HCT116 (cell line): ENCODE data around the gene ICAM2. TPM values are rescaled to one million over a fixed set of nuclear protein-coding genes. Genes with fewer than 3 reads are reported as not detected.

Source experiments
- ATAC-seq: fragments of 200-7000 bp; cut with Tn5 transposase; 2 replicates; pipeline ENCODE4 v1.9.1; 2020; ENCODE audit warnings: mild to moderate bottlenecking, moderate library complexity
- BruUV-seq: library from RNA; stranded (reverse); fragments of 400-500 nt; replicated peaks from 2 replicates; lab custom pipeline; 2021; lab: Mats Ljungman, UMichigan
- CTCF ChIA-PET: fragments of 300-600 bp; sonication (Branson Sonifier 250); formaldehyde crosslinking; loops from one replicate; lab custom pipeline; 2021; ENCODE audit warnings: antibody characterized with exemption; lab: Charles Lee
- POLR2A ChIA-PET: fragments of 300-600, 350-600 bp; sonication (Branson Sonifier 250); formaldehyde crosslinking; loops from one replicate; lab custom pipeline; 2021; ENCODE audit warnings: antibody characterized with exemption; lab: Charles Lee
- RAD21 ChIA-PET, 2 experiments: fragments of 300-600 bp; sonication (Branson Sonifier 250); formaldehyde crosslinking; loops; one replicate each; lab custom pipeline; 2023; ENCODE audit warnings: low total read pairs in 2 of 2; ENCODE audit not compliant: uncharacterized antibody in 2 of 2, unreplicated experiment in 2 of 2, low non-redundant PET in 1 of 2; lab: Charles Lee
- DNase-seq: peaks from one replicate; pipeline ENCODE4 v3.0.0-alpha.2; 2010; ENCODE audit warnings: low read depth, low spot score
- H2AFZ ChIP-seq: fragments of 200-600 bp; shearing (Covaris generic), sonication (generic); 2 replicates; pipeline ENCODE4 v1.6.1; 2017; ENCODE audit warnings: low read depth, mixed run types, mixed read lengths, antibody characterized with exemption, low read length; ENCODE audit not compliant: poor library complexity, severe bottlenecking
- H3K27ac ChIP-seq: 2 replicates; pipeline ENCODE4 v1.5.1; 2012; ENCODE audit warnings: low read depth, low read length
- H3K27me3 ChIP-seq: fragments of 200-600 bp; sonication (generic); 2 replicates; pipeline ENCODE4 v1.6.1; 2016; ENCODE audit warnings: mixed run types, low read length, mixed read lengths; ENCODE audit not compliant: insufficient read depth
- H3K36me3 ChIP-seq, 2 experiments: fragments of 200-500 bp in 1 of 2; fragments of 200-600 bp in 1 of 2; sonication (Bioruptor generic) in 1 of 2; sonication (generic) in 1 of 2; 2 replicates each; pipeline versions ENCODE4 v1.5.1 to v1.6.1; 2014 to 2016; ENCODE audit warnings: low read length in 2 of 2, inconsistent platforms in 1 of 2, mixed read lengths in 1 of 2, mixed run types in 1 of 2; ENCODE audit not compliant: insufficient read depth in 2 of 2, control insufficient read depth in 1 of 2
- H3K4me1 ChIP-seq, 2 experiments: fragments of 200-600 bp in 1 of 2; sonication (generic) in 1 of 2; 2 replicates each; pipeline versions ENCODE4 v1.5.1 to v1.6.1; 2012 to 2017; ENCODE audit warnings: low read length in 2 of 2, inconsistent platforms in 1 of 2, mild to moderate bottlenecking in 1 of 2, mixed read lengths in 1 of 2, mixed run types in 1 of 2, moderate library complexity in 1 of 2; ENCODE audit not compliant: insufficient read depth in 2 of 2, control insufficient read depth in 1 of 2
- H3K4me2 ChIP-seq: fragments of 200-600 bp; sonication (generic); 2 replicates; pipeline ENCODE4 v1.6.1; 2017; ENCODE audit warnings: mixed run types, low read length, mixed read lengths
- H3K4me3 ChIP-seq, 2 experiments: fragments of 200-600 bp in 1 of 2; sonication (generic) in 1 of 2; replicated peaks in 1 of 2; 2 replicates each; pipeline ENCODE4 v1.5.1; 2011 to 2016; ENCODE audit warnings: low read length in 2 of 2, control low read depth in 1 of 2, low read depth in 1 of 2, mild to moderate bottlenecking in 1 of 2, mixed read lengths in 1 of 2, mixed run types in 1 of 2
- H3K79me2 ChIP-seq: fragments of 200-600 bp; sonication (generic); 2 replicates; pipeline ENCODE4 v1.6.1; 2017; ENCODE audit warnings: mild to moderate bottlenecking, mixed run types, low read length, moderate library complexity, mixed read lengths; ENCODE audit not compliant: insufficient read depth
- H3K9ac ChIP-seq: fragments of 200-600 bp; sonication (generic); 2 replicates; pipeline ENCODE4 v1.6.1; 2016; ENCODE audit warnings: low read length, mixed read lengths
- H3K9me2 ChIP-seq: fragments of 200-600 bp; sonication (generic), shearing (Covaris generic); 2 replicates; pipeline ENCODE4 v1.6.1; 2017; ENCODE audit warnings: mixed run types, mild to moderate bottlenecking, moderate library complexity; ENCODE audit not compliant: insufficient read depth
- H3K9me3 ChIP-seq, 2 experiments: fragments of 200-500 bp in 1 of 2; fragments of 200-600 bp in 1 of 2; sonication (Bioruptor generic) in 1 of 2; sonication (generic) in 1 of 2; 2 replicates each; pipeline ENCODE4 v1.6.1; 2014 to 2017; ENCODE audit warnings: low read length in 2 of 2, mixed read lengths in 2 of 2, inconsistent platforms in 1 of 2, low read depth in 1 of 2, mild to moderate bottlenecking in 1 of 2, mixed run types in 1 of 2, moderate library complexity in 1 of 2; ENCODE audit not compliant: control insufficient read depth in 1 of 2, insufficient read depth in 1 of 2
- H4K20me1 ChIP-seq: fragments of 200-600 bp; sonication (generic), shearing (Covaris generic); 2 replicates; pipeline ENCODE4 v1.6.1; 2017; ENCODE audit warnings: mixed run types, mild to moderate bottlenecking, moderate library complexity; ENCODE audit not compliant: insufficient read depth
- CBX3 ChIP-seq: IDR thresholded peaks from 2 replicates; pipeline ENCODE4 v1.6.1; 2012; ENCODE audit warnings: low read depth
- EGR1 ChIP-seq: IDR thresholded peaks from 2 replicates; pipeline ENCODE4 v1.6.1; 2012; ENCODE audit warnings: low read depth
- EZH2 ChIP-seq: fragments of 200-600 bp; sonication (generic); IDR thresholded peaks from 2 replicates; pipeline ENCODE4 v1.6.1; 2017; ENCODE audit warnings: antibody characterized with exemption, mixed run types
- FOSL1 ChIP-seq: IDR thresholded peaks from 2 replicates; pipeline ENCODE4 v1.6.1; 2012; ENCODE audit warnings: low read depth
- POLR2A ChIP-seq: IDR thresholded peaks from 2 replicates; pipeline ENCODE4 v1.7.0; 2011; ENCODE audit warnings: borderline replicate concordance; ENCODE audit not compliant: insufficient read depth, insufficient read length; ENCODE audit errors: extremely low read depth
- POLR2AphosphoS5 ChIP-seq: IDR thresholded peaks from 2 replicates; pipeline ENCODE4 v1.6.1; 2011; ENCODE audit warnings: mild to moderate bottlenecking, low read depth, low read length, moderate library complexity
- RAD21 ChIP-seq: IDR thresholded peaks from 2 replicates; pipeline ENCODE4 v1.6.1; 2012; ENCODE audit warnings: low read depth, mild to moderate bottlenecking
- SIN3A ChIP-seq: IDR thresholded peaks from 2 replicates; pipeline ENCODE4 v1.6.1; 2012; ENCODE audit warnings: low read depth
- SP1 ChIP-seq: IDR thresholded peaks from 2 replicates; pipeline ENCODE4 v1.6.1; 2012; ENCODE audit warnings: low read depth
- SRF ChIP-seq: IDR thresholded peaks from 2 replicates; pipeline ENCODE4 v1.6.1; 2012; ENCODE audit warnings: low read depth
- TCF7L2 ChIP-seq: IDR thresholded peaks from 2 replicates; pipeline ENCODE4 v1.7.0; 2011; ENCODE audit warnings: borderline replicate concordance, inconsistent platforms; ENCODE audit not compliant: insufficient read depth, insufficient read length; ENCODE audit errors: extremely low read depth
- YY1 ChIP-seq: IDR thresholded peaks from 2 replicates; pipeline ENCODE4 v1.6.1; 2011; ENCODE audit warnings: low read length, low read depth, moderate library complexity, mild to moderate bottlenecking; ENCODE audit not compliant: insufficient replicate concordance; ENCODE audit errors: extremely low read depth
- intact Hi-C: fragments of 100-400 bp; cut with micrococcal nuclease; formaldehyde crosslinking; loops from 2 replicates; pipeline ENCODE4 v1.10.0; 2022
- total RNA-seq: library from RNA; stranded (reverse); gene quantifications from one replicate; pipeline ENCODE4 v1.2.1, GENCODE V29; 2021; ENCODE audit not compliant: unreplicated experiment
- TF ChIP-seq, protein P1 (sequence below): IDR thresholded peaks from 2 replicates; pipeline ENCODE4 v1.6.1; 2012
- TF ChIP-seq, protein P2 (sequence below): IDR thresholded peaks from 2 replicates; pipeline ENCODE4 v1.6.1; 2011; ENCODE audit warnings: mild to moderate bottlenecking, low read length, moderate library complexity; ENCODE audit not compliant: insufficient replicate concordance; ENCODE audit errors: extremely low read depth

ICAM2 gene
- total RNA-seq, 1 experiment from 2014 or later: 0.61 TPM

DNA sequence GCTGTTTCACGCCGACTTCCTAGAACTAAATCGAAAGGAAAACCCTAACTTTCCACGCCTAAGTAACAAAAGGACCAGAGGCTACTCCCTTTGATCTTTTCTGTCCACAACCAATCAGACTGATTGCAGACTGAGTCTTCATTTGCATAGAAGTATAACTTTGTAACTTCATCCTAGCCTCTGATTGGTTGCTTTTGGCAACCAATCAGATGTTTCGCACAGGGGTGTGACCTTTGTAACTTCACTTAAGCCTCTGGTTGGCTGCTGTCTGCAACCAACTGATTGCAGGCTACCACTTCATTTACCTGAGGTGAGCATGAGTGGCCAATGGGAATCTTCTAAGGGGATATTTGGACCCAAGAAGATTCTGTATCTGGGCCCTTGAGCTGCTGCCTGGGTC is 17.4 kb upstream of the ICAM2 start:
- H3K9me2 ChIP-seq: no peaks in the 10 kb centered on the region
- H3K9me3 ChIP-seq: no peaks in the 10 kb centered on the region
- RAD21 ChIA-PET: no interaction called here
- H4K20me1 ChIP-seq: no peaks in the 10 kb centered on the region
- intact Hi-C loops: no loop called here
- DNase-seq: no peak
- no peak overlapping the region for H2AFZ ChIP-seq
- CTCF ChIA-PET: interaction anchor here (1.7 to 2.1 kb wide), 3 partner anchors 9 to 118 kb away, joined by 6 to 7 read pairs (median 7); no protein-coding TSS in a partner anchor
- no peaks in the 10 kb centered on the region for H3K36me3 ChIP-seq
- peaks cover 0 to 6% of the 10 kb centered on the region in 2 experiments; a peak in 1 of 4 replicates for H3K4me1 ChIP-seq
- TF ChIP-seq FOSL1 (no peak), SIN3A (no peak), YY1 (no peak), TCF7L2 (no peak), SRF (no peak), RAD21 (no peak), SP1 (no peak), EGR1 (no peak), POLR2A (no peak), CBX3 (no peak), EZH2 (no peak), POLR2AphosphoS5 (no peak)
- TF ChIP-seq, protein P1, sequence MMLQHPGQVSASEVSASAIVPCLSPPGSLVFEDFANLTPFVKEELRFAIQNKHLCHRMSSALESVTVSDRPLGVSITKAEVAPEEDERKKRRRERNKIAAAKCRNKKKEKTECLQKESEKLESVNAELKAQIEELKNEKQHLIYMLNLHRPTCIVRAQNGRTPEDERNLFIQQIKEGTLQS: no peak
- TF ChIP-seq, protein P2, sequence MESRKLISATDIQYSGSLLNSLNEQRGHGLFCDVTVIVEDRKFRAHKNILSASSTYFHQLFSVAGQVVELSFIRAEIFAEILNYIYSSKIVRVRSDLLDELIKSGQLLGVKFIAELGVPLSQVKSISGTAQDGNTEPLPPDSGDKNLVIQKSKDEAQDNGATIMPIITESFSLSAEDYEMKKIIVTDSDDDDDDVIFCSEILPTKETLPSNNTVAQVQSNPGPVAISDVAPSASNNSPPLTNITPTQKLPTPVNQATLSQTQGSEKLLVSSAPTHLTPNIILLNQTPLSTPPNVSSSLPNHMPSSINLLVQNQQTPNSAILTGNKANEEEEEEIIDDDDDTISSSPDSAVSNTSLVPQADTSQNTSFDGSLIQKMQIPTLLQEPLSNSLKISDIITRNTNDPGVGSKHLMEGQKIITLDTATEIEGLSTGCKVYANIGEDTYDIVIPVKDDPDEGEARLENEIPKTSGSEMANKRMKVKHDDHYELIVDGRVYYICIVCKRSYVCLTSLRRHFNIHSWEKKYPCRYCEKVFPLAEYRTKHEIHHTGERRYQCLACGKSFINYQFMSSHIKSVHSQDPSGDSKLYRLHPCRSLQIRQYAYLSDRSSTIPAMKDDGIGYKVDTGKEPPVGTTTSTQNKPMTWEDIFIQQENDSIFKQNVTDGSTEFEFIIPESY: no peak
- no peak overlapping the region for H3K4me3 ChIP-seq
- no peaks in the 10 kb centered on the region for H3K27me3 ChIP-seq
- no TSS peak for BruUV-seq
- no peak overlapping the region for H3K4me2 ChIP-seq
- H3K9ac ChIP-seq: no peak overlapping the region
- POLR2A ChIA-PET: no interaction called here
- no peak for ATAC-seq
- H3K79me2 ChIP-seq: no peaks in the 10 kb centered on the region
- H3K27ac ChIP-seq: no peak overlapping the region
